B cell (primary cell): ENCODE data around the gene CCL13. TPM values are rescaled to one million over a fixed set of nuclear protein-coding genes. Genes with fewer than 3 reads are reported as not detected.
A peak's percentile ranks its signal among the peaks of the same experiment; 100 is the strongest.

Experiments used
- ATAC-seq: fragments of 200-7000 bp; cut with Tn5 transposase; one replicate; pipeline ENCODE4 v1.10.0; 2021; ENCODE audit warnings: low read depth, mild to moderate bottlenecking, moderate number of reproducible peaks, moderate library complexity
- CTCF ChIA-PET: fragments of 350-600 bp; sonication (Branson Sonifier 250); formaldehyde crosslinking; loops from one replicate; lab custom pipeline; 2021; ENCODE audit warnings: antibody characterized with exemption, inconsistent platforms; lab: Charles Lee
- POLR2A ChIA-PET: fragments of 350-600 bp; sonication (Branson Sonifier 250); formaldehyde crosslinking; loops from one replicate; lab custom pipeline; 2021; ENCODE audit warnings: antibody characterized with exemption; lab: Charles Lee
- DNase-seq: peaks from one replicate; pipeline ENCODE4 v3.0.0; 2013
- H2AFZ ChIP-seq: 2 replicates; pipeline ENCODE4 v1.6.1; 2012; ENCODE audit warnings: mild to moderate bottlenecking, low read depth, low read length; ENCODE audit not compliant: insufficient read depth, poor library complexity, severe bottlenecking
- H3K27ac ChIP-seq, 2 donors: 1 replicate in 1 of 2; 2 replicates in 1 of 2; pipeline ENCODE4 v1.5.1; 2012 to 2013; ENCODE audit warnings: low read length in 2 of 2, mild to moderate bottlenecking in 2 of 2, moderate library complexity in 1 of 2
- H3K27me3 ChIP-seq, 4 experiments: fragments of 200-600 bp in 1 of 4; sonication (generic) in 1 of 4; replicated peaks in 1 of 4; 1 replicate in 2 of 4; 2 replicates in 2 of 4; pipeline versions ENCODE4 v1.6.1 to v1.7.0; 2013 to 2016; ENCODE audit warnings: low read length in 3 of 4, mild to moderate bottlenecking in 2 of 4, mixed read lengths in 1 of 4, moderate library complexity in 1 of 4; ENCODE audit not compliant: insufficient read depth in 4 of 4, control insufficient read depth in 3 of 4; ENCODE audit errors: control extremely low read depth in 1 of 4
- H3K36me3 ChIP-seq, 2 experiments: replicated peaks in 1 of 2; 1 replicate in 1 of 2; 2 replicates in 1 of 2; pipeline versions ENCODE4 v1.6.1 to v1.7.1; 2013; ENCODE audit warnings: low read length in 1 of 2; ENCODE audit not compliant: insufficient read depth in 2 of 2, control insufficient read depth in 1 of 2; ENCODE audit errors: control extremely low read depth in 1 of 2, extremely low read depth in 1 of 2
- H3K4me1 ChIP-seq, 2 donors: fragments of 200-600 bp in 1 of 2; sonication (generic) in 1 of 2; 1 replicate in 1 of 2; 2 replicates in 1 of 2; pipeline versions ENCODE4 v1.5.1 to v1.6.1; 2013 to 2017; ENCODE audit warnings: low read length in 2 of 2; ENCODE audit not compliant: control insufficient read depth in 2 of 2, insufficient read depth in 2 of 2
- H3K4me2 ChIP-seq: replicated peaks from 2 replicates; pipeline ENCODE3; 2012; ENCODE audit warnings: mild to moderate bottlenecking, low read depth, low read length; ENCODE audit not compliant: poor library complexity, severe bottlenecking
- H3K4me3 ChIP-seq, 5 experiments: fragments of 200-600 bp in 1 of 5; sonication (generic) in 1 of 5; 1 replicate in 3 of 5; 2 replicates in 2 of 5; pipeline versions ENCODE4 v1.5.1 to v1.7.0; 2011 to 2016; ENCODE audit warnings: low read length in 4 of 5, mild to moderate bottlenecking in 4 of 5, low read depth in 2 of 5, control low read depth in 1 of 5, moderate library complexity in 1 of 5; ENCODE audit not compliant: insufficient read depth in 1 of 5; ENCODE audit errors: control extremely low read depth in 1 of 5, extremely low read depth in 1 of 5
- H3K79me2 ChIP-seq: fragments of 200-600 bp; sonication (generic); one replicate; pipeline ENCODE4 v1.6.0; 2016; ENCODE audit warnings: low read length; ENCODE audit not compliant: control insufficient read depth, insufficient read depth
- H3K9ac ChIP-seq: fragments of 200-600 bp; sonication (generic); 2 replicates; pipeline ENCODE4 v1.6.1; 2017; ENCODE audit warnings: mild to moderate bottlenecking, low read length, moderate library complexity
- H3K9me3 ChIP-seq, 3 donors: one replicate each; pipeline versions ENCODE4 v1.6.1 to v1.7.1; 2013; ENCODE audit warnings: low read length in 2 of 3; ENCODE audit not compliant: control insufficient read depth in 2 of 3, insufficient read depth in 1 of 3; ENCODE audit errors: control extremely low read depth in 1 of 3
- H4K20me1 ChIP-seq: 2 replicates; pipeline ENCODE4 v1.6.0; 2012; ENCODE audit warnings: mild to moderate bottlenecking, low read length; ENCODE audit not compliant: insufficient read depth, control insufficient read depth, poor library complexity, severe bottlenecking
- H3K27ac Mint-ChIP-seq: one replicate; pipeline ENCODE4 v1.8.0; 2021; ENCODE audit warnings: mixed read lengths
- H3K27me3 Mint-ChIP-seq: one replicate; pipeline ENCODE4 v1.8.0; 2021; ENCODE audit warnings: mixed read lengths
- H3K4me1 Mint-ChIP-seq: one replicate; pipeline ENCODE4 v1.8.0; 2021; ENCODE audit warnings: mixed read lengths
- H3K4me3 Mint-ChIP-seq: one replicate; pipeline ENCODE4 v1.8.0; 2021; ENCODE audit warnings: mixed read lengths
- H3K9me3 Mint-ChIP-seq: one replicate; pipeline ENCODE4 v1.8.0; 2022; ENCODE audit warnings: mixed read lengths; ENCODE audit not compliant: insufficient read depth
- CTCF ChIP-seq: fragments of 200-600 bp; IDR thresholded peaks from one replicate; pipeline ENCODE4 v1.8.0; 2022; ENCODE audit warnings: antibody characterized with exemption, mild to moderate bottlenecking
- EZH2 ChIP-seq: IDR thresholded peaks from 2 replicates; pipeline ENCODE4 v1.6.1; 2012; ENCODE audit warnings: borderline replicate concordance, low read depth, mild to moderate bottlenecking, moderate library complexity, low read length; ENCODE audit not compliant: insufficient read depth, poor library complexity, severe bottlenecking
- WGBS: methylation state at CpG from one replicate; pipeline ENCODE4 v1.1.5; 2013; ENCODE audit warnings: missing lambda C conversion rate; ENCODE audit not compliant: insufficient coverage; 5-methylcytosine and 5-hydroxymethylcytosine counted together
- intact Hi-C: fragments of 100-400 bp; cut with micrococcal nuclease; formaldehyde crosslinking; loops from one replicate; pipeline ENCODE4 v1.10.0; 2022
- polyA plus RNA-seq: library from polyadenylated mRNA; depleted of rRNA; stranded (reverse); fragments of >200 nt; gene quantifications from 2 replicates; pipeline ENCODE4 v1.2.3, GENCODE V29; 2012
- total RNA-seq, 2 donors: library from RNA; stranded (reverse); fragments of 120-200 nt in 1 of 2; gene quantifications; 1 replicate in 1 of 2; 2 replicates in 1 of 2; pipeline versions ENCODE4 v1.2.3 to v1.2.4, GENCODE V29; 2013 to 2022

The CCL13 gene
- total and polyA plus RNA-seq, 2 donors (not counting 1 experiment from before 2014, with no cell fraction given): not detected

- peak; percentile 77 for ATAC-seq
- Mint-ChIP-seq H3K4me1 (peaks cover 36% of the 10 kb centered on the region), H3K9me3 (no peaks in the 10 kb centered on the region), H3K4me3 (peak overlapping the region; percentile 43), H3K27ac (peak overlapping the region; percentile 78), H3K27me3 (peaks cover 3% of the 10 kb centered on the region)
- peaks cover 10 to 25% of the 10 kb centered on the region in 2 donors for H3K4me1 ChIP-seq
- peak overlapping the region in 1 of 2 donors; percentile 20 for H3K27ac ChIP-seq
- POLR2A ChIA-PET: no interaction called here
- H3K9ac ChIP-seq: peak overlapping the region; percentile 24
- no peaks in the 10 kb centered on the region for H3K36me3 ChIP-seq
- intact Hi-C loops: no loop called here
- peak overlapping the region; percentile 60 for H2AFZ ChIP-seq
- CTCF ChIA-PET: interaction anchor here (1.2 to 2.0 kb wide), 3 partner anchors 17 to 42 kb away, joined by 4 to 12 read pairs (median 5); no protein-coding TSS in a partner anchor
- 0% methylated on average over 5 of the region's 6 CpGs for WGBS
- peak; percentile 73 for DNase-seq
- H3K79me2 ChIP-seq: no peaks in the 10 kb centered on the region
- peak overlapping the region in 1 of 5 experiments; percentile 24 for H3K4me3 ChIP-seq
- peak overlapping the region; percentile 58 for H3K4me2 ChIP-seq
- no peaks in the 10 kb centered on the region for H3K9me3 ChIP-seq
- TF ChIP-seq CTCF (peak; percentile 36), EZH2 (no peak)
- H3K27me3 ChIP-seq: no peaks in the 10 kb centered on the region
- no peaks in the 10 kb centered on the region for H4K20me1 ChIP-seq
These were observed 22.4 kb downstream of the CCL13 start for GRCh38 chr17:34378664-34379101.

DNA sequence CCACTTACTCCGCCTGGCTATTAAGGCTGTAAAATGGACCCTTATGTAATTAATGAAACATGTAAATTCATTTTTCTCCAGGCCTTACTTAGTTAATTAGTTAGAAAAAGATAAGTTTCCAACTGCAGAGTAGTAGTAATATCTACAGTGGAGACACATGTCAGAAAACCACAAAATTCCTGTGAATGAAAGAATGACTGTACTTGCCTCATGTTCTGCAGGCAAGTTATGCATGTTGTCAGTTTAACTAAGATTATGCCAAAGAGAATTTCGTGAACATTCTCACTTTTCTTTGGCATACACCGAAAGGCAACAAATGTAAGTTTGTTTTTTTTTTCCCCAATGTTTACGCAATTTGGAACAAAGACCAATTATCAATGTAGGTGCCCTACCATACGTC is 23.6 kb downstream of the CCL13 start:
- Mint-ChIP-seq H3K9me3 (no peaks in the 10 kb centered on the region), H3K27ac (no peak overlapping the region), H3K27me3 (peaks cover 5% of the 10 kb centered on the region), H3K4me3 (no peak overlapping the region), H3K4me1 (peaks cover 36% of the 10 kb centered on the region)
- Histone ChIP-seq H3K4me2 (no peak overlapping the region), H3K4me3 (no peak overlapping the region), H2AFZ (no peak overlapping the region), H3K4me1 (peaks cover 10 to 25% of the 10 kb centered on the region in 2 donors), H4K20me1 (no peaks in the 10 kb centered on the region), H3K36me3 (no peaks in the 10 kb centered on the region), H3K9me3 (no peaks in the 10 kb centered on the region), H3K79me2 (no peaks in the 10 kb centered on the region), H3K27me3 (no peaks in the 10 kb centered on the region), H3K27ac (no peak overlapping the region), H3K9ac (no peak overlapping the region)
- 100% methylated on average over 2 of the region's 5 CpGs for WGBS
- intact Hi-C loops: no loop called here
- ATAC-seq (no peak), DNase-seq (no peak)
- TF ChIP-seq EZH2 (no peak), CTCF (no peak)
- CTCF ChIA-PET: interaction anchor here (1.0 kb wide), 1 partner anchor 18 kb away, joined by 6 read pairs; no protein-coding TSS in a partner anchor
- POLR2A ChIA-PET: no interaction called here
